ENCODE data around the gene DNTTIP2. TPM values are rescaled to one million over a fixed set of nuclear protein-coding genes. Genes with fewer than 3 reads are reported as not detected.
"Not testable (repeated sequence)": the region's sequence is repeated elsewhere in the genome, so short reads cannot be mapped to it uniquely, and the experiment has no call there.

The DNTTIP2 gene
- total RNA-seq, 1 experiment from 2014 or later, result 50.3 TPM

DNA sequence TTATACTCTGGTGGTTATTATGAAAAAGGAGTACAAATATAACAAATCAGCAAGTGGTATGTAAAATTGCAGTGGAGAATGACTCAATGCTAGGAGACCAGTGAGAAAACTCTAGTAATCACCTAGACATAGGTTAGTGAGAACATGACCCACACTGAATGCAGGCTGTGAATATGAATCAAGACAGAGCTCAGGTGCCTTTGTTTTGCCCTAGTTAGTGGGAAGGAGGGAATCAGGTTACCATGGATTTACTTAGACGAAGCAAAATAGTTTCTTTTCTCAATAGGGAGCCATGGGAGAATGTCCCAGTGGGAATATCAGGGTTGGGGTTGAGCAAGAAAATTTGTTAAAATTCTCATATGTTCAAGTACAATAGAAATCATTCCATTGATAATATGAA, 40.8 kb upstream of the DNTTIP2 start:
- ChIA-PET POLR2A (no interaction called here), CTCF (no interaction called here)
- no peaks in the 10 kb centered on the region for H3K4me1 ChIP-seq (ENCODE audit: control insufficient read depth, insufficient read depth, low read length)
- BruUV-seq (replicated peaks), result no TSS peak
- in situ Hi-C loops (cut with HindIII; ENCODE audit: low pct_unique_long_range_greater_than_20kb, low sequenced_read_pairs) (no loop called here), intact Hi-C loops (cut with micrococcal nuclease; ENCODE audit: unreplicated experiment) (no loop called here)
- no peaks in the 10 kb centered on the region for H3K27me3 ChIP-seq (ENCODE audit: control insufficient read depth, insufficient read depth, low read length)
- no peak overlapping the region for H3K27ac ChIP-seq (ENCODE audit: low read length)
- H3K36me3 ChIP-seq (ENCODE audit: control insufficient read depth, insufficient read depth, low read length), result no peaks in the 10 kb centered on the region
- no peak for ATAC-seq
- no peak for DNase-seq (ENCODE audit: low read depth, low spot score)
- TF ChIP-seq, protein P1, sequence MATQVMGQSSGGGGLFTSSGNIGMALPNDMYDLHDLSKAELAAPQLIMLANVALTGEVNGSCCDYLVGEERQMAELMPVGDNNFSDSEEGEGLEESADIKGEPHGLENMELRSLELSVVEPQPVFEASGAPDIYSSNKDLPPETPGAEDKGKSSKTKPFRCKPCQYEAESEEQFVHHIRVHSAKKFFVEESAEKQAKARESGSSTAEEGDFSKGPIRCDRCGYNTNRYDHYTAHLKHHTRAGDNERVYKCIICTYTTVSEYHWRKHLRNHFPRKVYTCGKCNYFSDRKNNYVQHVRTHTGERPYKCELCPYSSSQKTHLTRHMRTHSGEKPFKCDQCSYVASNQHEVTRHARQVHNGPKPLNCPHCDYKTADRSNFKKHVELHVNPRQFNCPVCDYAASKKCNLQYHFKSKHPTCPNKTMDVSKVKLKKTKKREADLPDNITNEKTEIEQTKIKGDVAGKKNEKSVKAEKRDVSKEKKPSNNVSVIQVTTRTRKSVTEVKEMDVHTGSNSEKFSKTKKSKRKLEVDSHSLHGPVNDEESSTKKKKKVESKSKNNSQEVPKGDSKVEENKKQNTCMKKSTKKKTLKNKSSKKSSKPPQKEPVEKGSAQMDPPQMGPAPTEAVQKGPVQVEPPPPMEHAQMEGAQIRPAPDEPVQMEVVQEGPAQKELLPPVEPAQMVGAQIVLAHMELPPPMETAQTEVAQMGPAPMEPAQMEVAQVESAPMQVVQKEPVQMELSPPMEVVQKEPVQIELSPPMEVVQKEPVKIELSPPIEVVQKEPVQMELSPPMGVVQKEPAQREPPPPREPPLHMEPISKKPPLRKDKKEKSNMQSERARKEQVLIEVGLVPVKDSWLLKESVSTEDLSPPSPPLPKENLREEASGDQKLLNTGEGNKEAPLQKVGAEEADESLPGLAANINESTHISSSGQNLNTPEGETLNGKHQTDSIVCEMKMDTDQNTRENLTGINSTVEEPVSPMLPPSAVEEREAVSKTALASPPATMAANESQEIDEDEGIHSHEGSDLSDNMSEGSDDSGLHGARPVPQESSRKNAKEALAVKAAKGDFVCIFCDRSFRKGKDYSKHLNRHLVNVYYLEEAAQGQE (IDR thresholded peaks at IDR 0.05; ENCODE audit: insufficient read depth in 1 of 2, low read depth in 2 of 2, low read length in 1 of 2), result no peak
- TF ChIP-seq POLR2AphosphoS5 (IDR thresholded peaks at IDR 0.05; ENCODE audit: low read depth, low read length) (no peak), TCF7L2 (IDR thresholded peaks at IDR 0.05; ENCODE audit: low read depth, low read length) (no peak), SIN3A (IDR thresholded peaks at IDR 0.05; ENCODE audit: borderline replicate concordance, insufficient read depth, low read depth, low read length) (no peak)
- TF ChIP-seq, protein P2, sequence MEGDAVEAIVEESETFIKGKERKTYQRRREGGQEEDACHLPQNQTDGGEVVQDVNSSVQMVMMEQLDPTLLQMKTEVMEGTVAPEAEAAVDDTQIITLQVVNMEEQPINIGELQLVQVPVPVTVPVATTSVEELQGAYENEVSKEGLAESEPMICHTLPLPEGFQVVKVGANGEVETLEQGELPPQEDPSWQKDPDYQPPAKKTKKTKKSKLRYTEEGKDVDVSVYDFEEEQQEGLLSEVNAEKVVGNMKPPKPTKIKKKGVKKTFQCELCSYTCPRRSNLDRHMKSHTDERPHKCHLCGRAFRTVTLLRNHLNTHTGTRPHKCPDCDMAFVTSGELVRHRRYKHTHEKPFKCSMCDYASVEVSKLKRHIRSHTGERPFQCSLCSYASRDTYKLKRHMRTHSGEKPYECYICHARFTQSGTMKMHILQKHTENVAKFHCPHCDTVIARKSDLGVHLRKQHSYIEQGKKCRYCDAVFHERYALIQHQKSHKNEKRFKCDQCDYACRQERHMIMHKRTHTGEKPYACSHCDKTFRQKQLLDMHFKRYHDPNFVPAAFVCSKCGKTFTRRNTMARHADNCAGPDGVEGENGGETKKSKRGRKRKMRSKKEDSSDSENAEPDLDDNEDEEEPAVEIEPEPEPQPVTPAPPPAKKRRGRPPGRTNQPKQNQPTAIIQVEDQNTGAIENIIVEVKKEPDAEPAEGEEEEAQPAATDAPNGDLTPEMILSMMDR (IDR thresholded peaks at IDR 0.05), result no peak
- no peaks in the 10 kb centered on the region for H3K9me3 ChIP-seq (ENCODE audit: control insufficient read depth, insufficient read depth, low read depth, low read length)
- H3K4me3 ChIP-seq (ENCODE audit: low read depth in 2 of 2, low read length in 2 of 2), result no peak overlapping the region

DNA sequence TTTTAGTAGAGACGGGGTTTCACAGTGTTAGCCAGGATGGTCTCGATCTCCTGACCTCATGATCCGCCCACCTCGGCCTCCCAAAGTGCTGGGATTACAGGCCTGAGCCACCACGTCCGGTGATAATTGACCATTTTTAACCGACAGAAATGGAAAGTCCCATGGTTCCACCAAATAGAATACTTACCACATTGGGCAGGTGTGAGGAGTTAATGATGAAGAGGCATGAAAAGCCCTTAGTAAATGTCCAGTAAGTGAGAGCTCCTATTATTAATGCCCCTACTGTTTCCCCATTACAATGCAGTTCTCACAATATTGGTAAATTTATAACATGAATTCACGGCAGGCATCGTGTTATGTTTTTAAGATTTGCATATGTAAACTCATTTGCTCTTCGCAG, 38.3 kb upstream of the DNTTIP2 start:
- in situ Hi-C loops (cut with HindIII; ENCODE audit: low pct_unique_long_range_greater_than_20kb, low sequenced_read_pairs) (no loop called here), intact Hi-C loops (cut with micrococcal nuclease; ENCODE audit: unreplicated experiment) (no loop called here)
- H3K4me3 ChIP-seq (ENCODE audit: low read depth in 2 of 2, low read length in 2 of 2), result no peak overlapping the region
- no peaks in the 10 kb centered on the region for H3K9me3 ChIP-seq (ENCODE audit: control insufficient read depth, insufficient read depth, low read depth, low read length)
- no peak for ATAC-seq
- H3K27ac ChIP-seq (ENCODE audit: low read length), result no peak overlapping the region
- no TSS peak for BruUV-seq (replicated peaks)
- no peaks in the 10 kb centered on the region for H3K27me3 ChIP-seq (ENCODE audit: control insufficient read depth, insufficient read depth, low read length)
- POLR2A ChIA-PET, result no interaction called here
- DNase-seq (ENCODE audit: low read depth, low spot score), result no peak
- CTCF ChIA-PET, result no interaction called here
- no peak for TF ChIP-seq SIN3A (IDR thresholded peaks at IDR 0.05; ENCODE audit: borderline replicate concordance, insufficient read depth, low read depth, low read length)
- TF ChIP-seq, protein P2 (IDR thresholded peaks at IDR 0.05), result no peak
- H3K36me3 ChIP-seq (ENCODE audit: control insufficient read depth, insufficient read depth, low read length), result no peaks in the 10 kb centered on the region
- H3K4me1 ChIP-seq (ENCODE audit: control insufficient read depth, insufficient read depth, low read length), result no peaks in the 10 kb centered on the region

DNA sequence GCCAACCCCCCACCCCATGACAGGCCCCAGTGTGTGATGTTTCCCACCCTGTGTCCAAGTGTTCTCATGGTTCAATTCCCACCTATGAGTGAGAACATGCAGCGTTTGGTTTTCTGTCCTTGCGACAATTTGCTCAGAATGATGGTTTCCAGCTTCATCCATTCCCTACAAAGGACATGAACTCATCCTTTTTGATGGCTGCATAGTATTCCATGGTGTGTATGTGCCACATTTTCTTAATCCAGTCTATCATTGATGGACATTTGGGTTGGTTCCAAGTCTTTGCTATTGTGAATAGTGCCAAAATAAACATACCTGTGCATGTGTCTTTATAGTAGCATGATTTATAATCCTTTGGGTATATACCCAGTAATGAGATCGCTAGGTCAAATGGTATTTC, 31.9 kb upstream of the DNTTIP2 start:
- intact Hi-C loops (cut with micrococcal nuclease; ENCODE audit: unreplicated experiment); H3K36me3 ChIP-seq (ENCODE audit: control insufficient read depth, insufficient read depth, low read length); H3K4me3 ChIP-seq (ENCODE audit: low read depth in 2 of 2, low read length in 2 of 2); H3K9me3 ChIP-seq (ENCODE audit: control insufficient read depth, insufficient read depth, low read depth, low read length); H3K27me3 ChIP-seq (ENCODE audit: control insufficient read depth, insufficient read depth, low read length); DNase-seq (ENCODE audit: low read depth, low spot score); ATAC-seq; BruUV-seq (replicated peaks); H3K27ac ChIP-seq (ENCODE audit: low read length); in situ Hi-C loops (cut with HindIII; ENCODE audit: low pct_unique_long_range_greater_than_20kb, low sequenced_read_pairs): not testable (repeated sequence)
- H3K4me1 ChIP-seq (ENCODE audit: control insufficient read depth, insufficient read depth, low read length), result peaks cover 15% of the 10 kb centered on the region
- POLR2A ChIA-PET, result interaction anchor here (0.6 kb wide), 1 partner anchor 27 kb away, joined by 4 read pairs; no protein-coding TSS in a partner anchor
- CTCF ChIA-PET, result interaction anchor here (0.6 to 1.2 kb wide), 2 partner anchors 18 to 425 kb away, joined by 3 read pairs; no protein-coding TSS in a partner anchor
